Measurements from ENCODE around the gene OLFM2.

GRCh38 chr19:9911524-9912185 lies 24.7 kb downstream of the OLFM2 start:
- TF ChIP-seq, protein P1, sequence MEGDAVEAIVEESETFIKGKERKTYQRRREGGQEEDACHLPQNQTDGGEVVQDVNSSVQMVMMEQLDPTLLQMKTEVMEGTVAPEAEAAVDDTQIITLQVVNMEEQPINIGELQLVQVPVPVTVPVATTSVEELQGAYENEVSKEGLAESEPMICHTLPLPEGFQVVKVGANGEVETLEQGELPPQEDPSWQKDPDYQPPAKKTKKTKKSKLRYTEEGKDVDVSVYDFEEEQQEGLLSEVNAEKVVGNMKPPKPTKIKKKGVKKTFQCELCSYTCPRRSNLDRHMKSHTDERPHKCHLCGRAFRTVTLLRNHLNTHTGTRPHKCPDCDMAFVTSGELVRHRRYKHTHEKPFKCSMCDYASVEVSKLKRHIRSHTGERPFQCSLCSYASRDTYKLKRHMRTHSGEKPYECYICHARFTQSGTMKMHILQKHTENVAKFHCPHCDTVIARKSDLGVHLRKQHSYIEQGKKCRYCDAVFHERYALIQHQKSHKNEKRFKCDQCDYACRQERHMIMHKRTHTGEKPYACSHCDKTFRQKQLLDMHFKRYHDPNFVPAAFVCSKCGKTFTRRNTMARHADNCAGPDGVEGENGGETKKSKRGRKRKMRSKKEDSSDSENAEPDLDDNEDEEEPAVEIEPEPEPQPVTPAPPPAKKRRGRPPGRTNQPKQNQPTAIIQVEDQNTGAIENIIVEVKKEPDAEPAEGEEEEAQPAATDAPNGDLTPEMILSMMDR (IDR thresholded peaks at IDR 0.05), result no peak
- no peak for TF ChIP-seq REST (IDR thresholded peaks at IDR 0.05; ENCODE audit: insufficient read depth in 1 of 2, low read depth in 2 of 2, low read length in 1 of 2)
- TF ChIP-seq POLR2AphosphoS5 (IDR thresholded peaks at IDR 0.05; ENCODE audit: low read depth, low read length), result no peak
